Common myeloid progenitor, CD34-positive (primary cell): Measurements from ENCODE around the gene CPEB3.
A peak's percentile ranks its signal among the peaks of the same experiment; 100 is the strongest.

ENCODE experiments used
- CTCF ChIA-PET: fragments of 350-600 bp; sonication (Branson Sonifier 250); formaldehyde crosslinking; loops from one replicate; lab custom pipeline; 2021; ENCODE audit warnings: antibody characterized with exemption; lab: Charles Lee
- POLR2A ChIA-PET: fragments of 350-600 bp; sonication (Branson Sonifier 250); formaldehyde crosslinking; loops from one replicate; lab custom pipeline; 2021; ENCODE audit warnings: antibody characterized with exemption; lab: Charles Lee
- DNase-seq, 3 donors: peaks; one replicate each; pipeline versions ENCODE4 v3.0.0 to v3.0.0-alpha.2; 2013
- H3K27ac ChIP-seq, 2 experiments: 1 replicate in 1 of 2; 2 replicates in 1 of 2; pipeline ENCODE4 v1.7.0; 2013; ENCODE audit warnings: inconsistent platforms in 2 of 2, low read length in 2 of 2, mild to moderate bottlenecking in 2 of 2, low read depth in 1 of 2, moderate library complexity in 1 of 2; ENCODE audit not compliant: severe bottlenecking in 2 of 2, insufficient read depth in 1 of 2, poor library complexity in 1 of 2
- H3K27me3 ChIP-seq, 5 experiments: replicated peaks in 2 of 5; 1 replicate in 3 of 5; 2 replicates in 2 of 5; pipeline versions ENCODE4 v1.6.1 to v1.7.0; 2013; ENCODE audit warnings: low read length in 4 of 5, mild to moderate bottlenecking in 2 of 5, moderate library complexity in 2 of 5, inconsistent platforms in 1 of 5; ENCODE audit not compliant: insufficient read depth in 5 of 5, control insufficient read depth in 4 of 5
- H3K36me3 ChIP-seq, 4 experiments: 1 replicate in 2 of 4; 2 replicates in 2 of 4; pipeline versions ENCODE4 v1.6.1 to v1.7.0; 2013; ENCODE audit warnings: low read length in 3 of 4, control low read depth in 1 of 4, mild to moderate bottlenecking in 1 of 4; ENCODE audit not compliant: control insufficient read depth in 4 of 4, insufficient read depth in 4 of 4
- H3K4me1 ChIP-seq, 4 experiments: 1 replicate in 3 of 4; 2 replicates in 1 of 4; pipeline versions ENCODE4 v1.6.1 to v1.7.1; 2013; ENCODE audit warnings: low read length in 3 of 4, mild to moderate bottlenecking in 3 of 4, control low read depth in 1 of 4, inconsistent platforms in 1 of 4, moderate library complexity in 1 of 4; ENCODE audit not compliant: control insufficient read depth in 4 of 4, insufficient read depth in 4 of 4; ENCODE audit errors: control extremely low read depth in 1 of 4
- H3K4me3 ChIP-seq, 7 experiments: 1 replicate in 4 of 7; 2 replicates in 3 of 7; pipeline versions ENCODE4 v1.5.1 to v1.7.0; 2013; ENCODE audit warnings: mild to moderate bottlenecking in 7 of 7, low read length in 6 of 7, moderate library complexity in 6 of 7, inconsistent platforms in 2 of 7, low read depth in 2 of 7, control low read depth in 1 of 7; ENCODE audit not compliant: insufficient read depth in 4 of 7, control insufficient read depth in 1 of 7; ENCODE audit errors: extremely low read depth in 1 of 7
- H3K9me3 ChIP-seq, 5 experiments: 1 replicate in 4 of 5; 2 replicates in 1 of 5; pipeline versions ENCODE4 v1.6.1 to v1.7.1; 2013; ENCODE audit warnings: low read length in 4 of 5, mild to moderate bottlenecking in 2 of 5, inconsistent platforms in 1 of 5, low read depth in 1 of 5, moderate library complexity in 1 of 5; ENCODE audit not compliant: control insufficient read depth in 4 of 5, insufficient read depth in 2 of 5; ENCODE audit errors: control extremely low read depth in 1 of 5
- WGBS: methylation state at CpG from one replicate; pipeline ENCODE4 v1.1.5; 2013; ENCODE audit not compliant: insufficient coverage; 5-methylcytosine and 5-hydroxymethylcytosine counted together

Gene CPEB3

GRCh38 chr10:92239151-92239599 is 51.7 kb downstream of the CPEB3 start:
- 73% methylated on average over 27 of the region's 27 CpGs for WGBS
- DNase-seq: no peak
- CTCF ChIA-PET: interaction anchor here (1.9 kb wide), 1 partner anchor 53 kb away, joined by 6 read pairs; the partner anchor contains the start of gene MARCHF5
- H3K4me3 ChIP-seq: peak overlapping the region; percentile 65 to 99 (median 83)
- no peaks in the 10 kb centered on the region for H3K36me3 ChIP-seq
- POLR2A ChIA-PET: no interaction called here
- H3K27ac ChIP-seq: no peak overlapping the region
- peaks cover 0 to 10% (median 4%) of the 10 kb centered on the region in 5 experiments for H3K27me3 ChIP-seq
- H3K9me3 ChIP-seq: no peaks in the 10 kb centered on the region
- peaks cover 12 to 33% (median 19%) of the 10 kb centered on the region in 4 experiments for H3K4me1 ChIP-seq

- Histone ChIP-seq H3K9me3 (no peaks in the 10 kb centered on the region), H3K4me3 (peak overlapping the region in 1 of 7 experiments; percentile 79), H3K36me3 (no peaks in the 10 kb centered on the region), H3K4me1 (peaks cover 12 to 31% (median 19%) of the 10 kb centered on the region in 4 experiments), H3K27ac (no peak overlapping the region), H3K27me3 (peaks cover 0 to 10% (median 4%) of the 10 kb centered on the region in 5 experiments)
- CTCF ChIA-PET: interaction anchor here (1.9 kb wide), 1 partner anchor 53 kb away, joined by 6 read pairs; the partner anchor contains the start of gene MARCHF5
- POLR2A ChIA-PET: no interaction called here
- DNase-seq: no peak
- WGBS: 97% methylated on average over 5 of the region's 8 CpGs
Observed at GRCh38 chr10:92238586-92239098, 52.2 kb downstream of the CPEB3 start.

- CTCF ChIA-PET: interaction anchor here (1.9 kb wide), 1 partner anchor 54 kb away, joined by 6 read pairs; the partner anchor contains the start of gene MARCHF5
- 100% methylated on average over 3 of the region's 3 CpGs for WGBS
- no peaks in the 10 kb centered on the region for H3K36me3 ChIP-seq
- H3K9me3 ChIP-seq: no peaks in the 10 kb centered on the region
- POLR2A ChIA-PET: no interaction called here
- H3K4me1 ChIP-seq: peaks cover 8 to 25% (median 18%) of the 10 kb centered on the region in 4 experiments
- no peak overlapping the region for H3K4me3 ChIP-seq
- peaks cover 0 to 10% (median 4%) of the 10 kb centered on the region in 5 experiments for H3K27me3 ChIP-seq
- H3K27ac ChIP-seq: no peak overlapping the region
- no peak for DNase-seq
Observed at GRCh38 chr10:92238054-92238585, 52.8 kb downstream of the CPEB3 start.

GRCh38 chr10:92231196-92231595 is 59.7 kb downstream of the CPEB3 start:
- ChIA-PET CTCF (no interaction called here), POLR2A (no interaction called here)
- DNase-seq: no peak
- H3K27ac ChIP-seq: no peak overlapping the region
- H3K27me3 ChIP-seq: no peaks in the 10 kb centered on the region
- no peaks in the 10 kb centered on the region for H3K9me3 ChIP-seq
- WGBS: 90% methylated on average over 1 of the region's 1 CpG
- peaks cover 0 to 3% (median under 1%) of the 10 kb centered on the region in 4 experiments for H3K36me3 ChIP-seq
- peaks cover 0 to 5% (median 0%) of the 10 kb centered on the region in 4 experiments for H3K4me1 ChIP-seq
- H3K4me3 ChIP-seq: no peak overlapping the region

- Histone ChIP-seq H3K36me3 (peaks cover 0 to 3% (median under 1%) of the 10 kb centered on the region in 4 experiments), H3K4me3 (no peak overlapping the region), H3K27ac (no peak overlapping the region), H3K4me1 (no peaks in the 10 kb centered on the region), H3K27me3 (no peaks in the 10 kb centered on the region), H3K9me3 (no peaks in the 10 kb centered on the region)
- no peak for DNase-seq
- WGBS: no CpG with 5 or more reads among the region's 1 CpG
- ChIA-PET CTCF (interaction anchor here (1.1 kb wide), 1 partner anchor 12 kb away, joined by 3 read pairs; no protein-coding TSS in a partner anchor), POLR2A (no interaction called here)
Observed at GRCh38 chr10:92222603-92223262, 68.1 kb downstream of the CPEB3 start.

GRCh38 chr10:92219559-92219958 is 71.3 kb downstream of the CPEB3 start:
- Histone ChIP-seq H3K36me3 (no peaks in the 10 kb centered on the region), H3K9me3 (no peaks in the 10 kb centered on the region), H3K4me3 (no peak overlapping the region), H3K27ac (no peak overlapping the region), H3K4me1 (no peaks in the 10 kb centered on the region), H3K27me3 (no peaks in the 10 kb centered on the region)
- DNase-seq: no peak
- CTCF ChIA-PET: interaction anchor here (0.6 to 1.5 kb wide), 4 partner anchors 41 to 1514 kb away, joined by 3 to 5 read pairs (median 4); no protein-coding TSS in a partner anchor
- POLR2A ChIA-PET: interaction anchor here (0.7 kb wide), 1 partner anchor 21 kb away, joined by 3 read pairs; no protein-coding TSS in a partner anchor
- 98% methylated on average over 6 of the region's 6 CpGs for WGBS
